HepG2 (cell line): ENCODE results near the gene ACOX3. TPM values are rescaled to one million over a fixed set of nuclear protein-coding genes. Genes with fewer than 3 reads are reported as not detected.

ENCODE experiments used
- ATAC-seq: fragments of 200-7000 bp; cut with Tn5 transposase; 3 replicates; pipeline ENCODE4 v1.9.1; 2020; ENCODE audit warnings: mild to moderate bottlenecking, moderate library complexity
- BruUV-seq: library from RNA; stranded (reverse); fragments of 400-500 nt; replicated peaks from 2 replicates; lab custom pipeline; 2021; lab: Mats Ljungman, UMichigan
- CTCF ChIA-PET: fragments of 300-600 bp; formaldehyde crosslinking; extraction: SDS; loops from one replicate; lab custom pipeline; 2021; ENCODE audit warnings: low total read pairs, inconsistent platforms, low intra/inter-chr PET ratio; lab: Yijun Ruan, JAX
- POLR2A ChIA-PET: fragments of 350-600 bp; sonication (Branson Sonifier 250); formaldehyde crosslinking; loops from one replicate; lab custom pipeline; 2020; ENCODE audit warnings: antibody characterized with exemption, inconsistent platforms; lab: Yijun Ruan, JAX
- DNase-seq: peaks from one replicate; pipeline ENCODE4 v3.0.0-alpha.2; 2015; ENCODE audit warnings: low spot score
- FAIRE-seq: peaks from 3 replicates; lab custom pipeline; 2011; peaks lifted over from hg19 to GRCh38; lab: Jason Lieb, UNC
- H2AFZ ChIP-seq: one replicate; pipeline ENCODE4 v1.6.1; 2011; ENCODE audit warnings: low read length, inconsistent platforms
- H3K27ac ChIP-seq: fragments of 300-600 bp; 3 replicates; pipeline ENCODE4 v1.8.0; 2011; ENCODE audit warnings: mixed run types, mild to moderate bottlenecking, mixed read lengths, low read length, inconsistent platforms; ENCODE audit not compliant: insufficient read depth; ENCODE audit errors: extremely low read length
- H3K27me3 ChIP-seq, 2 experiments: fragments of 200-600 bp in 1 of 2; 2 replicates in 1 of 2; 3 replicates in 1 of 2; pipeline versions ENCODE4 v1.6.0 to v1.8.0; 2011; ENCODE audit warnings: low read length in 2 of 2, mild to moderate bottlenecking in 2 of 2, moderate library complexity in 2 of 2, inconsistent platforms in 1 of 2; ENCODE audit not compliant: insufficient read depth in 2 of 2, control insufficient read depth in 1 of 2
- H3K36me3 ChIP-seq, 2 experiments: fragments of 200-600 bp in 1 of 2; replicated peaks in 1 of 2; 2 replicates in 1 of 2; 3 replicates in 1 of 2; pipeline versions ENCODE4 v1.5.1 to v1.8.0; 2011; ENCODE audit warnings: low read length in 2 of 2, inconsistent platforms in 1 of 2; ENCODE audit not compliant: insufficient read depth in 2 of 2, control insufficient read depth in 1 of 2
- H3K4me1 ChIP-seq: 2 replicates; pipeline ENCODE4 v1.5.1; 2012; ENCODE audit warnings: low read length, inconsistent platforms; ENCODE audit not compliant: insufficient read depth
- H3K4me2 ChIP-seq: 2 replicates; pipeline ENCODE4 v1.6.0; 2011; ENCODE audit warnings: low read depth, low read length, inconsistent platforms
- H3K4me3 ChIP-seq, 3 experiments: fragments of 200-600 bp in 1 of 3; sonication (generic), shearing (Covaris generic) in 1 of 3; replicated peaks in 1 of 3; 2 replicates each; pipeline ENCODE4 v1.5.1; 2011 to 2016; ENCODE audit warnings: low read length in 3 of 3, inconsistent platforms in 2 of 3, low read depth in 2 of 3, mild to moderate bottlenecking in 2 of 3, control low read depth in 1 of 3, mixed read lengths in 1 of 3; ENCODE audit not compliant: insufficient read depth in 1 of 3
- H3K79me2 ChIP-seq: one replicate; pipeline ENCODE4 v1.6.1; 2011; ENCODE audit warnings: low read length, inconsistent platforms; ENCODE audit not compliant: insufficient read depth
- H3K9ac ChIP-seq: 2 replicates; pipeline ENCODE4 v1.6.0; 2011; ENCODE audit warnings: mild to moderate bottlenecking, low read depth, low read length, inconsistent platforms; ENCODE audit not compliant: insufficient read depth
- H3K9me3 ChIP-seq: 2 replicates; pipeline ENCODE4 v1.5.1; 2012; ENCODE audit warnings: mild to moderate bottlenecking, low read length
- H4K20me1 ChIP-seq: 2 replicates; pipeline ENCODE4 v1.6.0; 2011; ENCODE audit warnings: inconsistent platforms, mild to moderate bottlenecking, low read length, moderate library complexity; ENCODE audit not compliant: insufficient read depth
- IKZF1 ChIP-seq: fragments of 450-650 bp; IDR thresholded peaks from 2 replicates; pipeline ENCODE4 v1.7.1; 2016
- MTA1 ChIP-seq: sonication (generic); formaldehyde crosslinking; IDR thresholded peaks from 2 replicates; pipeline ENCODE4 v1.4.0; 2020; ENCODE audit warnings: missing genetic modification reagents, mild to moderate bottlenecking, borderline replicate concordance
- PCBP1 ChIP-seq: fragments of 200-400 bp; formaldehyde crosslinking; IDR thresholded peaks from 2 replicates; pipeline ENCODE4 v1.6.1; 2017; ENCODE audit warnings: mild to moderate bottlenecking, low read depth, low read length, borderline replicate concordance
- SP140L ChIP-seq: sonication (generic); formaldehyde crosslinking; IDR thresholded peaks from 2 replicates; pipeline ENCODE4 v1.4.0; 2020; ENCODE audit warnings: missing genetic modification reagents, borderline replicate concordance
- ZBTB38 ChIP-seq: sonication (generic); formaldehyde crosslinking; IDR thresholded peaks from 2 replicates; pipeline ENCODE4 v1.5.1; 2020; ENCODE audit warnings: mild to moderate bottlenecking, missing genetic modification reagents
- ZKSCAN1 ChIP-seq: fragments of 150-350 bp; IDR thresholded peaks from 2 replicates; pipeline ENCODE4 v1.6.1; 2014; ENCODE audit warnings: low read length
- ZNF224 ChIP-seq: sonication (generic); formaldehyde crosslinking; IDR thresholded peaks from 2 replicates; pipeline ENCODE4 v1.5.0; 2020; ENCODE audit warnings: mild to moderate bottlenecking, missing genetic modification reagents
- ZNF235 ChIP-seq: sonication (generic); formaldehyde crosslinking; IDR thresholded peaks from 2 replicates; pipeline ENCODE4 v1.8.1; 2023; ENCODE audit warnings: mild to moderate bottlenecking, missing genetic modification reagents, borderline replicate concordance
- ZNF337 ChIP-seq: sonication (generic); formaldehyde crosslinking; IDR thresholded peaks from 2 replicates; pipeline ENCODE4 v1.5.1; 2020; ENCODE audit warnings: missing genetic modification reagents, low read depth, mild to moderate bottlenecking, borderline replicate concordance
- ZNF44 ChIP-seq: sonication (generic); formaldehyde crosslinking; IDR thresholded peaks from 2 replicates; pipeline ENCODE4 v1.5.1; 2020; ENCODE audit warnings: mild to moderate bottlenecking, missing genetic modification reagents
- ZNF782 ChIP-seq: sonication (generic); formaldehyde crosslinking; IDR thresholded peaks from 2 replicates; pipeline ENCODE4 v1.4.0; 2020; ENCODE audit warnings: missing genetic modification reagents, mild to moderate bottlenecking, borderline replicate concordance
- WGBS: methylation state at CpG from one replicate; pipeline ENCODE4 v1.1.6; 2017; ENCODE audit warnings: low lambda C conversion rate; 5-methylcytosine and 5-hydroxymethylcytosine counted together
- in situ Hi-C: cut with HindIII; loops from 2 replicates; pipeline ENCODE4 v1.10.0; 2017; ENCODE audit warnings: low pct_unique_long_range_greater_than_20kb; ENCODE audit not compliant: extremely low pct_ligation_motif_present
- intact Hi-C: fragments of 100-400 bp; cut with micrococcal nuclease; formaldehyde crosslinking; loops from one replicate; pipeline ENCODE4 v1.10.0; 2022; ENCODE audit not compliant: unreplicated experiment
- polyA plus RNA-seq, 8 experiments: library from polyadenylated mRNA; depleted of rRNA in 3 of 8; stranded (reverse) in 7 of 8; unstranded in 1 of 8; fragments of >200 nt; fragmentation: Illumina TruSeq in 4 of 8; extraction: Trizol in 4 of 8; gene quantifications; 2 replicates each; pipeline versions ENCODE4 v1.2.1 to v1.2.3, GENCODE V29; 2011 to 2016; ENCODE audit warnings: low read depth in 4 of 8, missing spikeins in 1 of 8, mixed read lengths in 1 of 8; ENCODE audit not compliant: insufficient read depth in 1 of 8
- total RNA-seq, 5 experiments: library from RNA; depleted of rRNA; stranded (reverse); fragments of >200 nt; fragmentation: Illumina TruSeq; extraction: Trizol; gene quantifications; 2 replicates each; pipeline ENCODE4 v1.2.3, GENCODE V29; 2016; ENCODE audit warnings: low read depth in 1 of 5
- TF ChIP-seq, protein P1 (sequence below): sonication (generic); formaldehyde crosslinking; IDR thresholded peaks from 2 replicates; pipeline ENCODE4 v1.8.1; 2023; ENCODE audit warnings: mild to moderate bottlenecking, missing genetic modification reagents, borderline replicate concordance
- TF ChIP-seq, protein P2 (sequence below): sonication (generic); formaldehyde crosslinking; IDR thresholded peaks from 2 replicates; pipeline ENCODE4 v1.4.0; 2020; ENCODE audit warnings: low read depth, mild to moderate bottlenecking, missing genetic modification reagents

ACOX3 gene
- total and polyA plus RNA-seq, 2 of the 13 experiments (the other 11 are each of a cell fraction or from before 2014, with no cell fraction given) = 4.2 to 17.8 TPM

DNA sequence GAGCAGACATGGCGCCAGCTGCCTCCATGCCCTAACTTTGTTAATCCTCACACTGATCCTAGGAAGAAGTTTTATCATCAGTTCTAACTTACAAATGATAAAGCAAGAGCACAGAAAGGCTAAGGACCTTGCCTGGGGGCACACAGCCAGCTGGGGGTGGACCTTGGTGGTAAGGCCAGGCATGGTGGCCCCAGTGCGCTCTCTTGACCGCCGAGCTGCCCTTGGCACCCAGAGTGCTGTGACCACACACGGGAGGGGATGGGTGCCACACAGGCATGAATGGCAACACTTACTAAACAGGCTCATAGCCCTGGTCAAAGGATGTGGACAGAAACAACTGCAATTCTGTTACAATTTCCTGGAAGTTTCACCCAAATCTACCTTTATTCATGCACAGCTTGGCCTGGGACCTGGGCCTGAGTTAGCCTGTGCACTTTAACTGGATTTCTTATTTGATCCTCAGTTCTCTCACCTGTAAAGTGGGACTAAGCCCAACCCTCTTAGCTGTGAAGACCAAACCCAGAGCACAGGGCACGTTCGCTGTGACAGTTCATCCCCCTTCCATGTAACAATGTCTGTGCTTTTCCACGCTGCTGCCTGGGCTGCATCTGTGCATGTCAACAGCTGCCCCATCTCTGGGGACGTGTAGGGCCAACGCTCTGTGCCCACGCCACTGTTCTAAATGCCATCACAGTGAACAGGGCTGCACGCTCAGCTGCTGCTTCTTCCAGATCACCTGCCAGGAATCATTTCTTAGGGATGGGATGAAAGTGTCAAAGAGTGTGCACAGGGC lies 44.8 kb downstream of the ACOX3 start:
- Histone ChIP-seq H3K27ac (no peak overlapping the region), H3K27me3 (no peaks in the 10 kb centered on the region; a peak in 1 of 5 replicates), H4K20me1 (no peaks in the 10 kb centered on the region), H2AFZ (no peak overlapping the region), H3K79me2 (no peaks in the 10 kb centered on the region), H3K9me3 (no peaks in the 10 kb centered on the region), H3K36me3 (peaks cover 0 to 23% of the 10 kb centered on the region in 2 experiments; a peak in 3 of 5 replicates), H3K9ac (no peak overlapping the region), H3K4me1 (no peaks in the 10 kb centered on the region), H3K4me3 (no peak overlapping the region), H3K4me2 (no peak overlapping the region)
- TF ChIP-seq ZNF337 = no peak
- TF ChIP-seq PCBP1 = no peak
- no peak for TF ChIP-seq IKZF1
- no peak for TF ChIP-seq ZKSCAN1
- TF ChIP-seq, protein P1, sequence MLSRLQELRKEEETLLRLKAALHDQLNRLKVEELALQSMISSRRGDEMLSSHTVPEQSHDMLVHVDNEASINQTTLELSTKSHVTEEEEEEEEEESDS (CRISPR knock-in tag) = no peak
- no peak for TF ChIP-seq ZNF235
- TF ChIP-seq ZNF224 (CRISPR knock-in tag) = no peak
- TF ChIP-seq MTA1 = no peak
- TF ChIP-seq ZNF782 (CRISPR knock-in tag) = no peak
- TF ChIP-seq, protein P2, sequence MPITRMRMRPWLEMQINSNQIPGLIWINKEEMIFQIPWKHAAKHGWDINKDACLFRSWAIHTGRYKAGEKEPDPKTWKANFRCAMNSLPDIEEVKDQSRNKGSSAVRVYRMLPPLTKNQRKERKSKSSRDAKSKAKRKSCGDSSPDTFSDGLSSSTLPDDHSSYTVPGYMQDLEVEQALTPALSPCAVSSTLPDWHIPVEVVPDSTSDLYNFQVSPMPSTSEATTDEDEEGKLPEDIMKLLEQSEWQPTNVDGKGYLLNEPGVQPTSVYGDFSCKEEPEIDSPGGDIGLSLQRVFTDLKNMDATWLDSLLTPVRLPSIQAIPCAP = no peak
- no peak for TF ChIP-seq ZNF44 (CRISPR knock-in tag)
- TF ChIP-seq ZBTB38 (CRISPR knock-in tag) = no peak
- TF ChIP-seq SP140L = no peak
- in situ Hi-C loops (no loop called here), intact Hi-C loops (no loop called here)
- BruUV-seq = no TSS peak
- DNase-seq (no peak), FAIRE-seq (no peak), ATAC-seq (no peak)
- ChIA-PET POLR2A (no interaction called here), CTCF (no interaction called here)
- 96% methylated on average over 7 of the region's 12 CpGs for WGBS
